DND-41 (cell line): ENCODE results near the gene IVD.

ENCODE experiments used
- CTCF ChIP-seq: IDR thresholded peaks from 2 replicates; pipeline ENCODE4 v1.5.1; 2012; ENCODE audit warnings: borderline replicate concordance, low read length, moderate library complexity, mild to moderate bottlenecking; ENCODE audit not compliant: poor library complexity, severe bottlenecking; ENCODE audit errors: extremely low read depth
- EZH2 ChIP-seq: IDR thresholded peaks from 3 replicates; pipeline ENCODE4 v1.6.1; 2012; ENCODE audit warnings: borderline replicate concordance, low read depth, mild to moderate bottlenecking, moderate library complexity, low read length, inconsistent platforms; ENCODE audit not compliant: severe bottlenecking

- TF ChIP-seq CTCF (no peak), EZH2 (no peak)
These were observed 26.2 kb upstream of the IVD start for GRCh38 chr15:40379374-40379773.
